UCSD-AML1 (cell line): ENCODE measurements around the gene PNPLA1.

Experiments
- DNase-seq: peaks from one replicate; lab custom pipeline; 2025; ENCODE audit not compliant: unreplicated experiment; lab: John Stamatoyannopoulos, UW

PNPLA1 gene

DNA sequence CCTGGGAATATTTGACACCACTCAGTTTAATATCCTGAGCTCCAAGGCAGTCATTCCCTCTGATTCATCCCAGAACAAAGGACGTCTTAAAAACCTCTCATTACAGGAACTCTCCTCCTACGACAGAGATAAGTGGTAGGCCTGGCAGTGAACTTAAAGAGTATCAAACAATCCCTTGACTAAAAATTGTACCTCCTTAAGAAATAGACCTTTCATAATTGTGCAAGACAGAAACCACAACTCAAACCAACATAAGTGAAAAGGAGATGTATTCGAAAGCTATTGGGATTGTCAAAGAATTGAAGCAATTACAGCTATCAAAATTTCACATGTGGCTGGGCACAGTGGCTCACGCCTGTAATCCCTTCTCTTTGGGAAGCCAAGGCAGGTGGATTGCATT lies 86.0 kb downstream of the PNPLA1 start:
- DNase-seq: no peak

DNA sequence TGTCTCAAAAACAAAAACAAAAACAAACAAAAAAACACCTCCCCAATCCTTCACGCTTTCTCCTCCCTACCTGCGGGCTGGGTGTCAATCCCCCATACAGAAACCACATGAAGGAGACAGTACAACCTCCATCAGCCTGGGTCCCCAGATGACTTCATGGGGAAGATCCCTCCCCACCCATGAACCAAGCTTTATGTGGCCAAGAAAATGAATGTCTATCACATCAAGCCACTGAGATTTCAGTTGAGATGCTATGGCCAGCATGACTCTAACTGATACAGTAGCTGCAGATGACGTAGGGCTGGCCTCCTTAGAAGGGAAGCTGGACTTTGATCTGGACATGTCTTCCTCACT lies 88.0 kb downstream of the PNPLA1 start:
- DNase-seq: no peak
